Measurements from ENCODE around the gene FAXDC2. TPM values are rescaled to one million over a fixed set of nuclear protein-coding genes. Genes with fewer than 3 reads are reported as not detected.

The FAXDC2 gene
- total and polyA plus RNA-seq, 2 of the 8 experiments (the other 6 are each of a cell fraction or from before 2014, with no cell fraction given): 3.7 to 5.9 TPM

DNA sequence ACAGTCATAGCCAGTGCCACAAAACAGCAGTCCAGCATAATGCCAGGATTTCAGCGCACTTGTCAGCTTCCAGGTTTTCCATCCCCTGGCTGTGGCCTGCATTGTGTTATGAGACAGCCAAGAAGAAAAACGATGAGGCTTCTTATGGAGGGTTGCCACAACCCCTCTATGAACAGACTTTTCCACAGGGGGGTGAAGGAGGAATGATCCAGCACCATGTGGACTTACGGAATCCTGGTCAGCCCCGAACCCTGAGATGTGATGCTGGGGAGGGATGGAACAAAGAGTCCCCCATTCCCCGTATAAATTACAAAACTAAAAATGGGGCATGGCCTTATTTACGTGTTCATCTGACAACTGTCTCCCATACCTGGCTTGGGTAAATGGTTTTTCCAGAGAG lies 32.6 kb downstream of the FAXDC2 start:
- no peak overlapping the region for H2BK15ac ChIP-seq (ENCODE audit: low read length)
- FAIRE-seq (no peak), DNase-seq (ENCODE audit: low read depth in 1 of 2, low spot score in 2 of 2) (no peak)
- no peaks in the 10 kb centered on the region for H3K9me3 ChIP-seq (ENCODE audit: insufficient read depth in 2 of 2, low read depth in 1 of 2, low read length in 1 of 2)
- no peaks in the 10 kb centered on the region for H3K23me2 ChIP-seq (ENCODE audit: low read depth, low read length)
- no peak for TF ChIP-seq HDAC2 (IDR thresholded peaks at IDR 0.05; ENCODE audit: borderline replicate concordance in 1 of 2, low read depth in 2 of 2, low read length in 2 of 2)
- peak in 1 of 2 experiments; percentile 21; a peak in 1 of 3 replicates for TF ChIP-seq POLR2A (IDR thresholded peaks at IDR 0.05; ENCODE audit: control extremely low read depth in 1 of 2, low read depth in 2 of 2, low read length in 2 of 2)
- H3K4me3 ChIP-seq (ENCODE audit: extremely low read depth in 1 of 4, insufficient read depth in 2 of 4, low read depth in 3 of 4, low read length in 4 of 4): no peak overlapping the region
- no peak overlapping the region for H2BK120ac ChIP-seq (replicated peaks; ENCODE audit: low read depth, low read length)
- no peak overlapping the region for H2BK12ac ChIP-seq (ENCODE audit: low read depth, low read length)
- H3K27me3 ChIP-seq (replicated peaks in 1 of 4; ENCODE audit: control insufficient read depth in 3 of 4, extremely low read depth in 1 of 4, insufficient read depth in 3 of 4, low read length in 3 of 4): no peaks in the 10 kb centered on the region
- no peak overlapping the region for H4K8ac ChIP-seq (ENCODE audit: extremely low read depth, insufficient read depth, low read length)
- peaks cover 1 to 17% of the 10 kb centered on the region in 2 experiments for H4K20me1 ChIP-seq (replicated peaks in 1 of 2; ENCODE audit: control insufficient read depth in 1 of 2, insufficient read depth in 2 of 2, low read length in 2 of 2)
- no peak overlapping the region for H2AFZ ChIP-seq (ENCODE audit: low read length)
- H3K9ac ChIP-seq (replicated peaks in 1 of 4; ENCODE audit: extremely low read depth in 1 of 4, low read depth in 3 of 4, low read length in 3 of 4): no peak overlapping the region
- no peak overlapping the region for H3K23ac ChIP-seq (ENCODE audit: insufficient read length)
- H3K27ac ChIP-seq (ENCODE audit: low read depth, low read length): no peak overlapping the region
- no peak overlapping the region for H3K14ac ChIP-seq (ENCODE audit: insufficient read length)
- ChIA-PET CTCF (ENCODE audit: partially characterized antibody) (no interaction called here), POLR2A (ENCODE audit: partially characterized antibody) (interaction anchor here (2.5 kb wide), 1 partner anchor 17 kb away, joined by 10 read pairs; no protein-coding TSS in a partner anchor)
- peaks cover 15 to 71% (median 40%) of the 10 kb centered on the region in 4 experiments for H3K36me3 ChIP-seq (ENCODE audit: control insufficient read depth in 2 of 4, insufficient read depth in 4 of 4, low read length in 3 of 4)
- no peak overlapping the region for H2BK5ac ChIP-seq (ENCODE audit: low read depth, low read length)
- H3K4ac ChIP-seq (replicated peaks; ENCODE audit: insufficient read length, low read depth, low read length): no peak overlapping the region
- H4K5ac ChIP-seq (ENCODE audit: insufficient read length, low read depth, low read length): no peak overlapping the region
- 0 out of 4 replicates have a peak, but pooled peaks cover 0 to 5% of the 10 kb centered on the region in 2 experiments for H3K79me2 ChIP-seq (ENCODE audit: control insufficient read depth in 1 of 2, insufficient read depth in 2 of 2, low read length in 2 of 2)
- H3K18ac ChIP-seq (ENCODE audit: extremely low read depth, low read length): no peak overlapping the region
- no peak overlapping the region for H3K56ac ChIP-seq (replicated peaks; ENCODE audit: insufficient read length, low read depth, low read length)
- 95% methylated on average over 6 of the region's 6 CpGs; no CpG with 5 or more reads in 1 of the 2 experiments for WGBS, 2 experiments (ENCODE audit: extremely low coverage in 1 of 2, insufficient coverage in 1 of 2, insufficient read length in 1 of 2, insufficient replicate concordance in 2 of 2, low coverage in 1 of 2, low lambda C conversion rate in 2 of 2, missing lambda C conversion rate in 1 of 2)
- no peak overlapping the region for H2BK20ac ChIP-seq (ENCODE audit: low read length)
- no peak overlapping the region for H3K4me2 ChIP-seq (ENCODE audit: insufficient read depth in 1 of 2, low read depth in 2 of 2, low read length in 2 of 2)
- H3K79me1 ChIP-seq (ENCODE audit: low read depth, low read length): peaks cover 5% of the 10 kb centered on the region
- peaks cover 0 to 2% (median 0%) of the 10 kb centered on the region in 4 experiments; a peak in 1 of 7 replicates for H3K4me1 ChIP-seq (replicated peaks in 1 of 4; ENCODE audit: control insufficient read depth in 3 of 4, insufficient read depth in 4 of 4, low read length in 3 of 4)
- H4K91ac ChIP-seq (replicated peaks; ENCODE audit: insufficient read length, low read length): no peak overlapping the region
- H2AK5ac ChIP-seq (ENCODE audit: low read depth, low read length): no peak overlapping the region
